Measurements from ENCODE around the gene METTL14. TPM values are rescaled to one million over a fixed set of nuclear protein-coding genes. Genes with fewer than 3 reads are reported as not detected.
"Not testable (repeated sequence)": the region's sequence is repeated elsewhere in the genome, so short reads cannot be mapped to it uniquely, and the experiment has no call there.

Gene METTL14
- polyA plus RNA-seq, 3 donors, result 6.6 to 19.2 (median 8.2) TPM

- H3K79me2 ChIP-seq (ENCODE audit: insufficient read depth, low read length); H3K27ac ChIP-seq (ENCODE audit: low read depth in 1 of 2, low read length in 2 of 2); H3K36me3 ChIP-seq (replicated peaks in 1 of 2; ENCODE audit: control insufficient read depth in 1 of 2, insufficient read depth in 2 of 2, low read length in 2 of 2); H3K27ac Mint-ChIP-seq; H3K9me3 Mint-ChIP-seq; H3K4me2 ChIP-seq (replicated peaks; ENCODE audit: extremely low read depth, low read length, poor library complexity, severe bottlenecking); H2AFZ ChIP-seq (ENCODE audit: insufficient read depth, low read depth, low read length, poor library complexity, severe bottlenecking); H3K9me3 ChIP-seq (replicated peaks in 1 of 2; ENCODE audit: control insufficient read depth in 1 of 2, insufficient read depth in 1 of 2, low read length in 2 of 2); H3K4me3 Mint-ChIP-seq; H3K36me3 Mint-ChIP-seq; H3K4me3 ChIP-seq (replicated peaks in 1 of 3; ENCODE audit: low read depth in 2 of 3, low read length in 3 of 3); H3K4me1 Mint-ChIP-seq; H3K27me3 ChIP-seq (ENCODE audit: control insufficient read depth in 2 of 2, insufficient read depth in 2 of 2, low read length in 2 of 2); H3K27me3 Mint-ChIP-seq (ENCODE audit: low read depth in 3 of 3); H4K20me1 ChIP-seq (ENCODE audit: insufficient read depth, low read length); intact Hi-C loops (cut with micrococcal nuclease); H3K9ac ChIP-seq (ENCODE audit: insufficient read depth, low read length, poor library complexity, severe bottlenecking); H3K4me1 ChIP-seq (ENCODE audit: control insufficient read depth in 1 of 2, insufficient read depth in 2 of 2, low read length in 2 of 2): not testable (repeated sequence)
- no CpG with 5 or more reads among the region's 1 CpG for WGBS (ENCODE audit: insufficient coverage)
- peak in 2 of 3 donors; percentile 10 to 20 for DNase-seq
Observed at GRCh38 chr4:118669220-118669619, 16.0 kb upstream of the METTL14 start.

GRCh38 chr4:118670968-118671367, 14.2 kb upstream of the METTL14 start:
- H2AFZ ChIP-seq (ENCODE audit: insufficient read depth, low read depth, low read length, poor library complexity, severe bottlenecking); H3K9me3 ChIP-seq (replicated peaks in 1 of 2; ENCODE audit: control insufficient read depth in 1 of 2, insufficient read depth in 1 of 2, low read length in 2 of 2); H3K9me3 Mint-ChIP-seq; H3K27ac ChIP-seq (ENCODE audit: low read depth in 1 of 2, low read length in 2 of 2); H3K4me3 Mint-ChIP-seq; DNase-seq; H4K20me1 ChIP-seq (ENCODE audit: insufficient read depth, low read length); H3K27me3 ChIP-seq (ENCODE audit: control insufficient read depth in 2 of 2, insufficient read depth in 2 of 2, low read length in 2 of 2); H3K4me1 Mint-ChIP-seq; H3K79me2 ChIP-seq (ENCODE audit: insufficient read depth, low read length); H3K4me3 ChIP-seq (replicated peaks in 1 of 3; ENCODE audit: low read depth in 2 of 3, low read length in 3 of 3); H3K36me3 Mint-ChIP-seq; H3K9ac ChIP-seq (ENCODE audit: insufficient read depth, low read length, poor library complexity, severe bottlenecking); H3K4me1 ChIP-seq (ENCODE audit: control insufficient read depth in 1 of 2, insufficient read depth in 2 of 2, low read length in 2 of 2); intact Hi-C loops (cut with micrococcal nuclease); H3K36me3 ChIP-seq (replicated peaks in 1 of 2; ENCODE audit: control insufficient read depth in 1 of 2, insufficient read depth in 2 of 2, low read length in 2 of 2); H3K27me3 Mint-ChIP-seq (ENCODE audit: low read depth in 3 of 3); H3K4me2 ChIP-seq (replicated peaks; ENCODE audit: extremely low read depth, low read length, poor library complexity, severe bottlenecking); H3K27ac Mint-ChIP-seq: not testable (repeated sequence)
- no CpG with 5 or more reads among the region's 2 CpGs for WGBS (ENCODE audit: insufficient coverage)

- Histone ChIP-seq H2AFZ (ENCODE audit: insufficient read depth, low read depth, low read length, poor library complexity, severe bottlenecking) (no peak overlapping the region), H3K27me3 (ENCODE audit: control insufficient read depth in 2 of 2, insufficient read depth in 2 of 2, low read length in 2 of 2) (no peaks in the 10 kb centered on the region), H3K4me1 (ENCODE audit: control insufficient read depth in 1 of 2, insufficient read depth in 2 of 2, low read length in 2 of 2) (no peaks in the 10 kb centered on the region), H3K4me2 (replicated peaks; ENCODE audit: extremely low read depth, low read length, poor library complexity, severe bottlenecking) (no peak overlapping the region), H3K27ac (ENCODE audit: low read depth in 1 of 2, low read length in 2 of 2) (no peak overlapping the region), H3K9me3 (replicated peaks in 1 of 2; ENCODE audit: control insufficient read depth in 1 of 2, insufficient read depth in 1 of 2, low read length in 2 of 2) (no peaks in the 10 kb centered on the region), H3K9ac (ENCODE audit: insufficient read depth, low read length, poor library complexity, severe bottlenecking) (no peak overlapping the region), H3K36me3 (replicated peaks in 1 of 2; ENCODE audit: control insufficient read depth in 1 of 2, insufficient read depth in 2 of 2, low read length in 2 of 2) (no peaks in the 10 kb centered on the region), H3K79me2 (ENCODE audit: insufficient read depth, low read length) (no peaks in the 10 kb centered on the region), H4K20me1 (ENCODE audit: insufficient read depth, low read length) (no peaks in the 10 kb centered on the region), H3K4me3 (replicated peaks in 1 of 3; ENCODE audit: low read depth in 2 of 3, low read length in 3 of 3) (no peak overlapping the region)
- intact Hi-C loops (cut with micrococcal nuclease), result no loop called here
- WGBS (ENCODE audit: insufficient coverage), result 100% methylated on average over 1 of the region's 2 CpGs
- peaks cover 0 to 1% (median 0%) of the 10 kb centered on the region in 7 donors for H3K9me3 Mint-ChIP-seq
- peaks cover 2 to 7% (median 6%) of the 10 kb centered on the region in 3 donors for H3K27me3 Mint-ChIP-seq (ENCODE audit: low read depth in 3 of 3)
- no peak overlapping the region for H3K4me3 Mint-ChIP-seq
- H3K4me1 Mint-ChIP-seq, result no peaks in the 10 kb centered on the region
- no peak for DNase-seq
- no peak overlapping the region for H3K27ac Mint-ChIP-seq
- no peaks in the 10 kb centered on the region for H3K36me3 Mint-ChIP-seq
- TF ChIP-seq CTCF (IDR thresholded peaks at IDR 0.05), result no peak
Observed at GRCh38 chr4:118676128-118676527, 9.1 kb upstream of the METTL14 start.
